HCT116 (cell line): ENCODE data around the gene SEC24B. TPM values are rescaled to one million over a fixed set of nuclear protein-coding genes. Genes with fewer than 3 reads are reported as not detected.
A peak's percentile ranks its signal among the peaks of the same experiment; 100 is the strongest.

Source experiments
- ATAC-seq: fragments of 200-7000 bp; cut with Tn5 transposase; 2 replicates; pipeline ENCODE4 v1.9.1; 2020; ENCODE audit warnings: mild to moderate bottlenecking, moderate library complexity
- BruUV-seq: library from RNA; stranded (reverse); fragments of 400-500 nt; replicated peaks from 2 replicates; lab custom pipeline; 2021; lab: Mats Ljungman, UMichigan
- CTCF ChIA-PET: fragments of 300-600 bp; sonication (Branson Sonifier 250); formaldehyde crosslinking; loops from one replicate; lab custom pipeline; 2021; ENCODE audit warnings: antibody characterized with exemption; lab: Charles Lee
- POLR2A ChIA-PET: fragments of 300-600, 350-600 bp; sonication (Branson Sonifier 250); formaldehyde crosslinking; loops from one replicate; lab custom pipeline; 2021; ENCODE audit warnings: antibody characterized with exemption; lab: Charles Lee
- RAD21 ChIA-PET, 2 experiments: fragments of 300-600 bp; sonication (Branson Sonifier 250); formaldehyde crosslinking; loops; one replicate each; lab custom pipeline; 2023; ENCODE audit warnings: low total read pairs in 2 of 2; ENCODE audit not compliant: uncharacterized antibody in 2 of 2, unreplicated experiment in 2 of 2, low non-redundant PET in 1 of 2; lab: Charles Lee
- DNase-seq: peaks from one replicate; pipeline ENCODE4 v3.0.0-alpha.2; 2010; ENCODE audit warnings: low read depth, low spot score
- H2AFZ ChIP-seq: fragments of 200-600 bp; shearing (Covaris generic), sonication (generic); 2 replicates; pipeline ENCODE4 v1.6.1; 2017; ENCODE audit warnings: low read depth, mixed run types, mixed read lengths, antibody characterized with exemption, low read length; ENCODE audit not compliant: poor library complexity, severe bottlenecking
- H3K27ac ChIP-seq: 2 replicates; pipeline ENCODE4 v1.5.1; 2012; ENCODE audit warnings: low read depth, low read length
- H3K27me3 ChIP-seq: fragments of 200-600 bp; sonication (generic); 2 replicates; pipeline ENCODE4 v1.6.1; 2016; ENCODE audit warnings: mixed run types, low read length, mixed read lengths; ENCODE audit not compliant: insufficient read depth
- H3K36me3 ChIP-seq, 2 experiments: fragments of 200-500 bp in 1 of 2; fragments of 200-600 bp in 1 of 2; sonication (Bioruptor generic) in 1 of 2; sonication (generic) in 1 of 2; 2 replicates each; pipeline versions ENCODE4 v1.5.1 to v1.6.1; 2014 to 2016; ENCODE audit warnings: low read length in 2 of 2, inconsistent platforms in 1 of 2, mixed read lengths in 1 of 2, mixed run types in 1 of 2; ENCODE audit not compliant: insufficient read depth in 2 of 2, control insufficient read depth in 1 of 2
- H3K4me1 ChIP-seq, 2 experiments: fragments of 200-600 bp in 1 of 2; sonication (generic) in 1 of 2; 2 replicates each; pipeline versions ENCODE4 v1.5.1 to v1.6.1; 2012 to 2017; ENCODE audit warnings: low read length in 2 of 2, inconsistent platforms in 1 of 2, mild to moderate bottlenecking in 1 of 2, mixed read lengths in 1 of 2, mixed run types in 1 of 2, moderate library complexity in 1 of 2; ENCODE audit not compliant: insufficient read depth in 2 of 2, control insufficient read depth in 1 of 2
- H3K4me2 ChIP-seq: fragments of 200-600 bp; sonication (generic); 2 replicates; pipeline ENCODE4 v1.6.1; 2017; ENCODE audit warnings: mixed run types, low read length, mixed read lengths
- H3K4me3 ChIP-seq, 2 experiments: fragments of 200-600 bp in 1 of 2; sonication (generic) in 1 of 2; replicated peaks in 1 of 2; 2 replicates each; pipeline ENCODE4 v1.5.1; 2011 to 2016; ENCODE audit warnings: low read length in 2 of 2, control low read depth in 1 of 2, low read depth in 1 of 2, mild to moderate bottlenecking in 1 of 2, mixed read lengths in 1 of 2, mixed run types in 1 of 2
- H3K79me2 ChIP-seq: fragments of 200-600 bp; sonication (generic); 2 replicates; pipeline ENCODE4 v1.6.1; 2017; ENCODE audit warnings: mild to moderate bottlenecking, mixed run types, low read length, moderate library complexity, mixed read lengths; ENCODE audit not compliant: insufficient read depth
- H3K9ac ChIP-seq: fragments of 200-600 bp; sonication (generic); 2 replicates; pipeline ENCODE4 v1.6.1; 2016; ENCODE audit warnings: low read length, mixed read lengths
- H3K9me2 ChIP-seq: fragments of 200-600 bp; sonication (generic), shearing (Covaris generic); 2 replicates; pipeline ENCODE4 v1.6.1; 2017; ENCODE audit warnings: mixed run types, mild to moderate bottlenecking, moderate library complexity; ENCODE audit not compliant: insufficient read depth
- H3K9me3 ChIP-seq, 2 experiments: fragments of 200-500 bp in 1 of 2; fragments of 200-600 bp in 1 of 2; sonication (Bioruptor generic) in 1 of 2; sonication (generic) in 1 of 2; 2 replicates each; pipeline ENCODE4 v1.6.1; 2014 to 2017; ENCODE audit warnings: low read length in 2 of 2, mixed read lengths in 2 of 2, inconsistent platforms in 1 of 2, low read depth in 1 of 2, mild to moderate bottlenecking in 1 of 2, mixed run types in 1 of 2, moderate library complexity in 1 of 2; ENCODE audit not compliant: control insufficient read depth in 1 of 2, insufficient read depth in 1 of 2
- H4K20me1 ChIP-seq: fragments of 200-600 bp; sonication (generic), shearing (Covaris generic); 2 replicates; pipeline ENCODE4 v1.6.1; 2017; ENCODE audit warnings: mixed run types, mild to moderate bottlenecking, moderate library complexity; ENCODE audit not compliant: insufficient read depth
- ATF3 ChIP-seq: IDR thresholded peaks from 2 replicates; pipeline ENCODE4 v1.6.1; 2012
- CBX3 ChIP-seq: IDR thresholded peaks from 2 replicates; pipeline ENCODE4 v1.6.1; 2012; ENCODE audit warnings: low read depth
- CEBPB ChIP-seq: IDR thresholded peaks from 2 replicates; pipeline ENCODE4 v1.6.1; 2012; ENCODE audit warnings: low read depth
- CTCF ChIP-seq, 3 experiments: fragments of 200-600 bp in 1 of 3; sonication (generic) in 1 of 3; IDR thresholded peaks in 2 of 3; conservative IDR thresholded peaks in 1 of 3; 2 replicates each; pipeline ENCODE4 v1.5.1; 2012 to 2017; ENCODE audit warnings: low read depth in 2 of 3, low read length in 2 of 3, antibody characterized with exemption in 1 of 3, borderline replicate concordance in 1 of 3, control low read depth in 1 of 3, mild to moderate bottlenecking in 1 of 3, mixed read lengths in 1 of 3, mixed run types in 1 of 3, moderate library complexity in 1 of 3; ENCODE audit not compliant: insufficient read depth in 1 of 3
- EGR1 ChIP-seq: IDR thresholded peaks from 2 replicates; pipeline ENCODE4 v1.6.1; 2012; ENCODE audit warnings: low read depth
- ELF1 ChIP-seq: IDR thresholded peaks from 2 replicates; pipeline ENCODE4 v1.6.1; 2012; ENCODE audit warnings: low read depth, borderline replicate concordance
- EZH2phosphoT487 ChIP-seq: fragments of 200-600 bp; IDR thresholded peaks from 2 replicates; pipeline ENCODE4 v1.6.1; 2018; ENCODE audit warnings: antibody characterized with exemption, borderline replicate concordance
- POLR2A ChIP-seq: IDR thresholded peaks from 2 replicates; pipeline ENCODE4 v1.7.0; 2011; ENCODE audit warnings: borderline replicate concordance; ENCODE audit not compliant: insufficient read depth, insufficient read length; ENCODE audit errors: extremely low read depth
- RAD21 ChIP-seq: IDR thresholded peaks from 2 replicates; pipeline ENCODE4 v1.6.1; 2012; ENCODE audit warnings: low read depth, mild to moderate bottlenecking
- SP1 ChIP-seq: IDR thresholded peaks from 2 replicates; pipeline ENCODE4 v1.6.1; 2012; ENCODE audit warnings: low read depth
- SRF ChIP-seq: IDR thresholded peaks from 2 replicates; pipeline ENCODE4 v1.6.1; 2012; ENCODE audit warnings: low read depth
- ZBTB33 ChIP-seq: IDR thresholded peaks from 2 replicates; pipeline ENCODE4 v1.6.1; 2011; ENCODE audit warnings: mild to moderate bottlenecking, low read length, moderate library complexity; ENCODE audit not compliant: insufficient replicate concordance; ENCODE audit errors: extremely low read depth
- ZNF274 ChIP-seq: fragments of 200-500 bp; sonication (Bioruptor generic); IDR thresholded peaks from 2 replicates; pipeline ENCODE4 v1.6.1; 2014; ENCODE audit warnings: mild to moderate bottlenecking, low read depth, low read length, inconsistent platforms
- intact Hi-C: fragments of 100-400 bp; cut with micrococcal nuclease; formaldehyde crosslinking; loops from 2 replicates; pipeline ENCODE4 v1.10.0; 2022
- total RNA-seq: library from RNA; stranded (reverse); gene quantifications from one replicate; pipeline ENCODE4 v1.2.1, GENCODE V29; 2021; ENCODE audit not compliant: unreplicated experiment

SEC24B gene
- total RNA-seq, 1 experiment from 2014 or later = 33.0 TPM

- H3K79me2 ChIP-seq = peaks cover 83% of the 10 kb centered on the region
- H3K36me3 ChIP-seq = peaks cover 2% of the 10 kb centered on the region in 2 experiments; a peak in 2 of 4 replicates
- DNase-seq (no peak), ATAC-seq (no peak)
- H3K9me3 ChIP-seq = no peaks in the 10 kb centered on the region
- no peaks in the 10 kb centered on the region for H3K9me2 ChIP-seq
- H4K20me1 ChIP-seq = no peaks in the 10 kb centered on the region; the same call in 1 of the 2 replicates
- no peak for TF ChIP-seq CEBPB
- no peak for TF ChIP-seq SP1
- no peak for TF ChIP-seq EGR1
- no peak for TF ChIP-seq ELF1
- no peak for TF ChIP-seq SRF
- TF ChIP-seq EZH2phosphoT487 = no peak
- no peak for TF ChIP-seq ZNF274
- no peak for TF ChIP-seq ATF3
- TF ChIP-seq CTCF (IDR thresholded peaks at IDR 0.05 in 2 of 3, conservative IDR thresholded peaks at IDR 0.05 in 1 of 3; ENCODE audit: borderline replicate concordance in 1 of 3, insufficient read depth in 1 of 3, low read depth in 2 of 3, low read length in 2 of 3) = no peak
- no peak for TF ChIP-seq RAD21
- TF ChIP-seq ZBTB33 = no peak
- TF ChIP-seq CBX3 = no peak
- no peak for TF ChIP-seq POLR2A
- H3K4me3 ChIP-seq = no peak overlapping the region
- no peak overlapping the region for H2AFZ ChIP-seq
- no peaks in the 10 kb centered on the region for H3K27me3 ChIP-seq
- no peak overlapping the region for H3K9ac ChIP-seq
- H3K4me1 ChIP-seq = no peaks in the 10 kb centered on the region
- ChIA-PET CTCF (no interaction called here), POLR2A (no interaction called here), RAD21 (no interaction called here)
- TSS peak; percentile 6 for BruUV-seq
- intact Hi-C loops = no loop called here
- no peak overlapping the region for H3K27ac ChIP-seq
- H3K4me2 ChIP-seq = no peak overlapping the region
These were observed 52.4 kb downstream of the SEC24B start for GRCh38 chr4:109486007-109486406.
